Tibial nerve (tissue), 4 donors: Measurements from ENCODE around the gene CIITA.

Source experiments
- CTCF ChIP-seq, 5 experiments: fragments of 200-600 bp in 3 of 5; fragments of 450-650 bp in 2 of 5; sonication (generic) in 3 of 5; IDR thresholded peaks; one replicate each; pipeline ENCODE4 v1.5.1; 2016 to 2019; ENCODE audit warnings: antibody characterized with exemption in 5 of 5, mild to moderate bottlenecking in 3 of 5, moderate library complexity in 2 of 5
- EP300 ChIP-seq, 2 donors: sonication (generic); formaldehyde crosslinking; IDR thresholded peaks; one replicate each; pipeline ENCODE4 v1.6.1; 2017; ENCODE audit warnings: antibody characterized with exemption in 2 of 2, mild to moderate bottlenecking in 1 of 2
- POLR2A ChIP-seq, 2 donors: fragments of 450-650 bp; IDR thresholded peaks; one replicate each; pipeline ENCODE4 v1.6.1; 2017; ENCODE audit warnings: antibody characterized with exemption in 2 of 2, mild to moderate bottlenecking in 2 of 2, moderate library complexity in 2 of 2

DNA sequence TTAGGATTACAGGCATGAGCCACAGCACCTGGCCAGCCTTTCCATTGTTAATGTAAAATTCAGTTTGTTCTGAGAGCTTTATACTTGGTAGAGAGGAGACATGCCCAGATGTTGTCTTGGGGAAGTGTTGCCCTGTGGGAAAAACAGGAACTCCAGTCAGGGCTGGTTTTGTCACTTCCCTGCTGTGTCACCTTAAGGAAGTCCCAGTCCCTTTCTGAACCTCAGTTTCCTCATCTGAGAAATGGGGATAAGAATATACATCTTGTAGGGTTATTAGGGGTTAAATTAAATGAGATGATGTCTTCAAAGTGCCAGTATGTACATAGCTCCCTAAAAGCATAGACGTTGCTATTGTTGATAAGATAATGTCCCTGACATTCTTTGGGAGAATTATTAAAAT, 92.6 kb downstream of the CIITA start:
- TF ChIP-seq CTCF (IDR thresholded peaks at IDR 0.05) = no peak
- TF ChIP-seq POLR2A (IDR thresholded peaks at IDR 0.05) = no peak
- no peak for TF ChIP-seq EP300 (IDR thresholded peaks at IDR 0.05)
